ENCODE measurements around the gene PDE8B. TPM values are rescaled to one million over a fixed set of nuclear protein-coding genes. Genes with fewer than 3 reads are reported as not detected.

The PDE8B gene
- total RNA-seq, 1 experiment from 2014 or later: 0.07 TPM

DNA sequence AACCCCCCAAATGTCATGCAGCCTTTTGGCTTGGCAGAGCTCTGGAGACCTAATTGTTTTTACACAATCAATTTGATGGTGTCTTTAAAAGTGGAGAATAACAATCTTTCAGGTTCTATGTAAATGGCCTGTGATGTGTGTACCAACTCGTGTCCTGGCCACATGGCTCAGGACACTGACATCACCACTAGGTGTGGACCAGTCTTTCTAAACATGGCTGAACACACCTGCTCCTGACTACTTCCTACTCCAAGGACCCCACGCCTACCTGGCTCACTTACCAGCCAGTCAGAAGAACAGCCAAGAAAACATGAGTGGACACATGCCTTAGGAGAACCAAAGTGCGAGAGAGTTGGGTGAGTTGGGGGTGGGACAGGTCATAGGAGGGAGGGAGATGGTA is 210.5 kb downstream of the PDE8B start:
- Mint-ChIP-seq H3K27me3 (ENCODE audit: low read depth) (no peaks in the 10 kb centered on the region), H3K9me3 (no peaks in the 10 kb centered on the region; a peak in 1 of 5 replicates), H3K4me3 (no peak overlapping the region), H3K4me1 (no peaks in the 10 kb centered on the region), H3K36me3 (ENCODE audit: insufficient read depth in 1 of 3, low read depth in 3 of 3) (no peaks in the 10 kb centered on the region), H3K27ac (no peak overlapping the region)
- Histone ChIP-seq H4K5ac (ENCODE audit: insufficient read length, low read depth, low read length) (no peak overlapping the region), H3K9ac (ENCODE audit: extremely low read depth, insufficient read length, low read length) (no peak overlapping the region), H2BK12ac (ENCODE audit: insufficient read length, low read depth, low read length) (no peak overlapping the region), H3K9me3 (ENCODE audit: control insufficient read depth, low read depth, low read length) (no peaks in the 10 kb centered on the region), H3K79me2 (ENCODE audit: insufficient read depth, low read length) (no peaks in the 10 kb centered on the region), H2BK20ac (ENCODE audit: low read depth, low read length, poor library complexity, severe bottlenecking) (no peak overlapping the region), H3K4me2 (ENCODE audit: insufficient read depth, insufficient read length, low read length) (no peak overlapping the region), H3K27ac (ENCODE audit: insufficient read length, low read depth, low read length) (no peak overlapping the region), H2BK120ac (ENCODE audit: low read depth, low read length, poor library complexity, severe bottlenecking) (no peak overlapping the region), H4K91ac (ENCODE audit: insufficient read length, low read depth, low read length) (no peak overlapping the region), H3K4ac (ENCODE audit: low read depth, low read length) (no peak overlapping the region), H3K23me2 (ENCODE audit: insufficient read length, low read depth, low read length, poor library complexity, severe bottlenecking) (no peaks in the 10 kb centered on the region), H3K18ac (ENCODE audit: insufficient read length, low read depth, low read length) (no peak overlapping the region), H2BK15ac (ENCODE audit: low read depth, low read length) (no peak overlapping the region), H2BK5ac (ENCODE audit: insufficient read length, low read length) (no peak overlapping the region), H3K4me1 (ENCODE audit: insufficient read depth, low read length) (no peaks in the 10 kb centered on the region), H3K56ac (ENCODE audit: insufficient read length, low read depth, low read length) (no peak overlapping the region), H3K23ac (ENCODE audit: insufficient read length, low read depth, low read length) (no peak overlapping the region), H2AK5ac (ENCODE audit: insufficient read length, low read length) (no peak overlapping the region), H4K20me1 (ENCODE audit: control insufficient read depth, insufficient read depth, insufficient read length) (no peaks in the 10 kb centered on the region), H3K27me3 (ENCODE audit: insufficient read depth, low read length) (no peaks in the 10 kb centered on the region), H3K14ac (ENCODE audit: insufficient read depth, low read length) (no peak overlapping the region), H3K79me1 (ENCODE audit: insufficient read depth, low read depth, low read length, poor library complexity, severe bottlenecking) (no peaks in the 10 kb centered on the region), H2AFZ (ENCODE audit: low read length) (no peak overlapping the region), H4K8ac (replicated peaks; ENCODE audit: insufficient read length, low read depth, low read length) (no peak overlapping the region), H3T11ph (ENCODE audit: low read length) (no peak overlapping the region)
- TF ChIP-seq, protein P1, sequence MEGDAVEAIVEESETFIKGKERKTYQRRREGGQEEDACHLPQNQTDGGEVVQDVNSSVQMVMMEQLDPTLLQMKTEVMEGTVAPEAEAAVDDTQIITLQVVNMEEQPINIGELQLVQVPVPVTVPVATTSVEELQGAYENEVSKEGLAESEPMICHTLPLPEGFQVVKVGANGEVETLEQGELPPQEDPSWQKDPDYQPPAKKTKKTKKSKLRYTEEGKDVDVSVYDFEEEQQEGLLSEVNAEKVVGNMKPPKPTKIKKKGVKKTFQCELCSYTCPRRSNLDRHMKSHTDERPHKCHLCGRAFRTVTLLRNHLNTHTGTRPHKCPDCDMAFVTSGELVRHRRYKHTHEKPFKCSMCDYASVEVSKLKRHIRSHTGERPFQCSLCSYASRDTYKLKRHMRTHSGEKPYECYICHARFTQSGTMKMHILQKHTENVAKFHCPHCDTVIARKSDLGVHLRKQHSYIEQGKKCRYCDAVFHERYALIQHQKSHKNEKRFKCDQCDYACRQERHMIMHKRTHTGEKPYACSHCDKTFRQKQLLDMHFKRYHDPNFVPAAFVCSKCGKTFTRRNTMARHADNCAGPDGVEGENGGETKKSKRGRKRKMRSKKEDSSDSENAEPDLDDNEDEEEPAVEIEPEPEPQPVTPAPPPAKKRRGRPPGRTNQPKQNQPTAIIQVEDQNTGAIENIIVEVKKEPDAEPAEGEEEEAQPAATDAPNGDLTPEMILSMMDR (conservative IDR thresholded peaks at IDR 0.05): no peak
- no CpG with 5 or more reads among the region's 3 CpGs for WGBS (ENCODE audit: extremely low coverage, insufficient read length, low lambda C conversion rate)
- no peak for DNase-seq
